Measurements from ENCODE around the gene HSPB9. TPM values are rescaled to one million over a fixed set of nuclear protein-coding genes. Genes with fewer than 3 reads are reported as not detected.

The HSPB9 gene
- total and polyA plus RNA-seq, 9 of the 15 experiments (the other 6 are each of a cell fraction or from before 2014, with no cell fraction given) = 0.04 to 0.16 (median 0.08) TPM; not detected in 3

DNA sequence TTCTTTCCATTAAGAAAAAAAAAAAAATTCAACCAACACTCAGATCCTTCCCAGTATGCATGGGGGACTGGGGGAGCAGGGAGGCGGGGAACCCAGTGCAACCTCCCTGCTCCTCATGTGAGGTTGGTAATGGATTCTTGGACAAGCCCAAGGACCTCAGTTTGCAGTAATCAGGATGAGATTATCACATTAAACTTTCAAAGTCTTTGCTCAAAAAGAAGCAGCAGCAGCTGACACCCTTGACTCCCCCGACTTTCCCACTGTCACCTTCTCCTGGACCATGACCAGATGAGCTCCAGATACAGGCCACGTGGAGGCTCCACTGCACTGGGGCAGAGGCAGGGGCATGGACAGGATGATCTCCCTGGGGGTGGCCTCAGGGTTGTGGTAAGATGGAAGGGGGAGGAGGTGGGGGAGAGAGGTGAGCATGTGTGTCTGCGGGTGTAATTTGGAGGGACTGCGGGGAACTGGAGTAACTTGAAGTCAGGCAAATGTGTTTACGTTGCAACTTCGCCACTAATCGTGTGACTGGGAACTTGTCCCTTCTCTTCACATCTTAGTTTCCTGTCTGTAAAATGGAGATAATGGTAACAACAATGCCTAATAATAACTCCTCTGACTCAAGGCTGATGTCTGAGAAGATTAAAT is 44.1 kb upstream of the HSPB9 start (continued):
- TF ChIP-seq, protein P1, sequence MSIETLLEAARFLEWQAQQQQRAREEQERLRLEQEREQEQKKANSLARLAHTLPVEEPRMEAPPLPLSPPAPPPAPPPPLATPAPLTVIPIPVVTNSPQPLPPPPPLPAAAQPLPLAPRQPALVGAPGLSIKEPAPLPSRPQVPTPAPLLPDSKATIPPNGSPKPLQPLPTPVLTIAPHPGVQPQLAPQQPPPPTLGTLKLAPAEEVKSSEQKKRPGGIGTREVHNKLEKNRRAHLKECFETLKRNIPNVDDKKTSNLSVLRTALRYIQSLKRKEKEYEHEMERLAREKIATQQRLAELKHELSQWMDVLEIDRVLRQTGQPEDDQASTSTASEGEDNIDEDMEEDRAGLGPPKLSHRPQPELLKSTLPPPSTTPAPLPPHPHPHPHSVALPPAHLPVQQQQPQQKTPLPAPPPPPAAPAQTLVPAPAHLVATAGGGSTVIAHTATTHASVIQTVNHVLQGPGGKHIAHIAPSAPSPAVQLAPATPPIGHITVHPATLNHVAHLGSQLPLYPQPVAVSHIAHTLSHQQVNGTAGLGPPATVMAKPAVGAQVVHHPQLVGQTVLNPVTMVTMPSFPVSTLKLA (conservative IDR thresholded peaks at IDR 0.05) = peak in 1 of 2 experiments; percentile 69; a peak in 2 of 4 replicates
- TF ChIP-seq ZKSCAN1 (IDR thresholded peaks at IDR 0.05; ENCODE audit: low read depth, low read length) (no peak), NR2F6 (CRISPR knock-in tag; IDR thresholded peaks at IDR 0.05) (no peak), RFX1 (IDR thresholded peaks at IDR 0.05) (no peak), ZC3H8 (IDR thresholded peaks at IDR 0.05) (no peak), POLR2B (IDR thresholded peaks at IDR 0.05; ENCODE audit: low read depth, partially characterized antibody) (no peak), DNMT1 (IDR thresholded peaks at IDR 0.05) (no peak), CREB1 (IDR thresholded peaks at IDR 0.05) (no peak), CREB1 (CRISPR knock-in tag; IDR thresholded peaks at IDR 0.05) (no peak), MEIS2 (IDR thresholded peaks at IDR 0.05; ENCODE audit: partially characterized antibody) (no peak), MXI1 (IDR thresholded peaks at IDR 0.05; ENCODE audit: low read depth, low read length) (no peak), ZNF23 (CRISPR knock-in tag; IDR thresholded peaks at IDR 0.05) (no peak), STAG1 (CRISPR knock-in tag; IDR thresholded peaks at IDR 0.05; ENCODE audit: borderline replicate concordance) (no peak), CXXC5 (CRISPR knock-in tag; IDR thresholded peaks at IDR 0.05) (no peak), HMGN3 (IDR thresholded peaks at IDR 0.05; ENCODE audit: borderline replicate concordance, extremely low read depth, insufficient read length, low read depth, low read length) (no peak), NBN (IDR thresholded peaks at IDR 0.05; ENCODE audit: low read depth) (no peak), SMARCA5 (IDR thresholded peaks at IDR 0.05) (no peak)
- TF ChIP-seq, protein P2, sequence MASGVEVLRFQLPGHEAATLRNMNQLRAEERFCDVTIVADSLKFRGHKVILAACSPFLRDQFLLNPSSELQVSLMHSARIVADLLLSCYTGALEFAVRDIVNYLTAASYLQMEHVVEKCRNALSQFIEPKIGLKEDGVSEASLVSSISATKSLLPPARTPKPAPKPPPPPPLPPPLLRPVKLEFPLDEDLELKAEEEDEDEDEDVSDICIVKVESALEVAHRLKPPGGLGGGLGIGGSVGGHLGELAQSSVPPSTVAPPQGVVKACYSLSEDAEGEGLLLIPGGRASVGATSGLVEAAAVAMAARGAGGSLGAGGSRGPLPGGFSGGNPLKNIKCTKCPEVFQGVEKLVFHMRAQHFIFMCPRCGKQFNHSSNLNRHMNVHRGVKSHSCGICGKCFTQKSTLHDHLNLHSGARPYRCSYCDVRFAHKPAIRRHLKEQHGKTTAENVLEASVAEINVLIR (CRISPR knock-in tag; IDR thresholded peaks at IDR 0.05) = no peak
- TF ChIP-seq, protein P3, sequence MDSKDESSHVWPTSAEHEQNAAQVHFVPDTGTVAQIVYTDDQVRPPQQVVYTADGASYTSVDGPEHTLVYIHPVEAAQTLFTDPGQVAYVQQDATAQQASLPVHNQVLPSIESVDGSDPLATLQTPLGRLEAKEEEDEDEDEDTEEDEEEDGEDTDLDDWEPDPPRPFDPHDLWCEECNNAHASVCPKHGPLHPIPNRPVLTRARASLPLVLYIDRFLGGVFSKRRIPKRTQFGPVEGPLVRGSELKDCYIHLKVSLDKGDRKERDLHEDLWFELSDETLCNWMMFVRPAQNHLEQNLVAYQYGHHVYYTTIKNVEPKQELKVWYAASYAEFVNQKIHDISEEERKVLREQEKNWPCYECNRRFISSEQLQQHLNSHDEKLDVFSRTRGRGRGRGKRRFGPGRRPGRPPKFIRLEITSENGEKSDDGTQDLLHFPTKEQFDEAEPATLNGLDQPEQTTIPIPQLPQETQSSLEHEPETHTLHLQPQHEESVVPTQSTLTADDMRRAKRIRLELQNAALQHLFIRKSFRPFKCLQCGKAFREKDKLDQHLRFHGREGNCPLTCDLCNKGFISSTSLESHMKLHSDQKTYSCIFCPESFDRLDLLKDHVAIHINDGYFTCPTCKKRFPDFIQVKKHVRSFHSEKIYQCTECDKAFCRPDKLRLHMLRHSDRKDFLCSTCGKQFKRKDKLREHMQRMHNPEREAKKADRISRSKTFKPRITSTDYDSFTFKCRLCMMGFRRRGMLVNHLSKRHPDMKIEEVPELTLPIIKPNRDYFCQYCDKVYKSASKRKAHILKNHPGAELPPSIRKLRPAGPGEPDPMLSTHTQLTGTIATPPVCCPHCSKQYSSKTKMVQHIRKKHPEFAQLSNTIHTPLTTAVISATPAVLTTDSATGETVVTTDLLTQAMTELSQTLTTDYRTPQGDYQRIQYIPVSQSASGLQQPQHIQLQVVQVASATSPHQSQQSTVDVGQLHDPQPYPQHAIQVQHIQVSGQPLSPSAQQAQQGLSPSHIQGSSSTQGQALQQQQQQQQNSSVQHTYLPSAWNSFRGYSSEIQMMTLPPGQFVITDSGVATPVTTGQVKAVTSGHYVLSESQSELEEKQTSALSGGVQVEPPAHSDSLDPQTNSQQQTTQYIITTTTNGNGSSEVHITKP (IDR thresholded peaks at IDR 0.05; ENCODE audit: partially characterized antibody) = peak; percentile 71
- TF ChIP-seq, protein P4, sequence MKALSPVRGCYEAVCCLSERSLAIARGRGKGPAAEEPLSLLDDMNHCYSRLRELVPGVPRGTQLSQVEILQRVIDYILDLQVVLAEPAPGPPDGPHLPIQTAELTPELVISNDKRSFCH (CRISPR knock-in tag; IDR thresholded peaks at IDR 0.05) = no peak
- TF ChIP-seq, protein P4 (tag; IDR thresholded peaks at IDR 0.05) = no peak
- TF ChIP-seq, protein P5, sequence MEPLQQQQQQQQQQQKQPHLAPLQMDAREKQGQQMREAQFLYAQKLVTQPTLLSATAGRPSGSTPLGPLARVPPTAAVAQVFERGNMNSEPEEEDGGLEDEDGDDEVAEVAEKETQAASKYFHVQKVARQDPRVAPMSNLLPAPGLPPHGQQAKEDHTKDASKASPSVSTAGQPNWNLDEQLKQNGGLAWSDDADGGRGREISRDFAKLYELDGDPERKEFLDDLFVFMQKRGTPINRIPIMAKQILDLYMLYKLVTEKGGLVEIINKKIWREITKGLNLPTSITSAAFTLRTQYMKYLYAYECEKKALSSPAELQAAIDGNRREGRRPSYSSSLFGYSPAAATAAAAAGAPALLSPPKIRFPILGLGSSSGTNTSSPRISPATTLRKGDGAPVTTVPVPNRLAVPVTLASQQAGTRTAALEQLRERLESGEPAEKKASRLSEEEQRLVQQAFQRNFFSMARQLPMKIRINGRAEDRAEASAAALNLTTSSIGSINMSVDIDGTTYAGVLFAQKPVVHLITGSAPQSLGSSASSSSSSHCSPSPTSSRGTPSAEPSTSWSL (CRISPR knock-in tag; IDR thresholded peaks at IDR 0.05; ENCODE audit: borderline replicate concordance) = no peak
